Hepatocyte (in vitro differentiated cells): ENCODE data around the gene ZNF532.

Experiments
- EZH2phosphoT487 ChIP-seq: fragments of 200-600 bp; sonication (generic); IDR thresholded peaks from one replicate; pipeline ENCODE4 v1.6.1; 2018; ENCODE audit warnings: antibody characterized with exemption, mild to moderate bottlenecking, low read depth, moderate library complexity; ENCODE audit not compliant: unreplicated experiment, severe bottlenecking
- TF ChIP-seq, protein P1 (sequence below): fragments of 200-600 bp; sonication (generic); IDR thresholded peaks from 2 replicates; pipeline ENCODE4 v1.5.1; 2016; ENCODE audit warnings: antibody characterized with exemption, mild to moderate bottlenecking; ENCODE audit not compliant: poor library complexity

DNA sequence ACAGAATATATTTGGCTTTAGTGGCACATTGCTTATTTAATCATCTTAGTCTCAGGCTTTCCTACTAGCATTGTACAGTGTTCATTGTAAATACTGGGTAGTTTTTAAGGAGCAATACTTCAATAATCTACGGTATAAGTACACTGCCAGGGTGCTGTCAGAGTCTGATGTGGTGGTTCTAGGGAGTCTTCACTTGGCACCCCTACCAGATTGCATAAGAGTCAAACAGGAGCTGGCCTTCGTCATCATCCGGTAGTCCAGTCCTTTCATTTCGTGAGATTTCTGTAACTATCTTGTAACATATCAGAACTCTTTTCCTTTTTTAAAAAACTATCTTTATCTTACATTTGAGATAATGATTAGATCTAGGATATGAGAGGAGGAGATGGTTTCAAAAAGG is 91.1 kb downstream of the ZNF532 start:
- TF ChIP-seq, protein P1, sequence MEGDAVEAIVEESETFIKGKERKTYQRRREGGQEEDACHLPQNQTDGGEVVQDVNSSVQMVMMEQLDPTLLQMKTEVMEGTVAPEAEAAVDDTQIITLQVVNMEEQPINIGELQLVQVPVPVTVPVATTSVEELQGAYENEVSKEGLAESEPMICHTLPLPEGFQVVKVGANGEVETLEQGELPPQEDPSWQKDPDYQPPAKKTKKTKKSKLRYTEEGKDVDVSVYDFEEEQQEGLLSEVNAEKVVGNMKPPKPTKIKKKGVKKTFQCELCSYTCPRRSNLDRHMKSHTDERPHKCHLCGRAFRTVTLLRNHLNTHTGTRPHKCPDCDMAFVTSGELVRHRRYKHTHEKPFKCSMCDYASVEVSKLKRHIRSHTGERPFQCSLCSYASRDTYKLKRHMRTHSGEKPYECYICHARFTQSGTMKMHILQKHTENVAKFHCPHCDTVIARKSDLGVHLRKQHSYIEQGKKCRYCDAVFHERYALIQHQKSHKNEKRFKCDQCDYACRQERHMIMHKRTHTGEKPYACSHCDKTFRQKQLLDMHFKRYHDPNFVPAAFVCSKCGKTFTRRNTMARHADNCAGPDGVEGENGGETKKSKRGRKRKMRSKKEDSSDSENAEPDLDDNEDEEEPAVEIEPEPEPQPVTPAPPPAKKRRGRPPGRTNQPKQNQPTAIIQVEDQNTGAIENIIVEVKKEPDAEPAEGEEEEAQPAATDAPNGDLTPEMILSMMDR = no peak
- TF ChIP-seq EZH2phosphoT487 = no peak
